GM15510 (cell line): ENCODE measurements around the gene CTNNA2.

Experiments
- POLR2A ChIP-seq: IDR thresholded peaks from 3 replicates; pipeline ENCODE4 v1.6.1; 2011; ENCODE audit warnings: borderline replicate concordance; ENCODE audit not compliant: insufficient read length; ENCODE audit errors: extremely low read depth

Gene CTNNA2

DNA sequence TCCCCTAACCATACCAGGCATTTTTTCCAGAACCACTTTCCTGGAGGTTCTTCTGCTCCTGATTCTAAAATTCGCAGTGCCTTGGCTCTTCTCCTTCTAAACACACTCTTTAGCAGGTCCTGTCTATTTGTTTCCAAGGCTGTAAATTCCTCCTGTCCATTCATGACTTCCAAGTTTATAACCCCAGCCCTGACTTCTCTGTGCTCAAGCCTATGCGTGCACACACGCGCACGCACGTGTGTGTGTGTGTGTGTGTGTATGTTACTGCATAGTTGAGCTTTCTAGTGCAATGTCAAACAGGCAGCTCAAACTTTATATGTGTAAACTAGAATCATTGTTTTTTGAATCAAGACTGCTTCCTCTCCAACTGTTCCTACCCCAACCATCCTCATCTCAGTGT is 454.0 kb downstream of the CTNNA2 start:
- no peak for TF ChIP-seq POLR2A

DNA sequence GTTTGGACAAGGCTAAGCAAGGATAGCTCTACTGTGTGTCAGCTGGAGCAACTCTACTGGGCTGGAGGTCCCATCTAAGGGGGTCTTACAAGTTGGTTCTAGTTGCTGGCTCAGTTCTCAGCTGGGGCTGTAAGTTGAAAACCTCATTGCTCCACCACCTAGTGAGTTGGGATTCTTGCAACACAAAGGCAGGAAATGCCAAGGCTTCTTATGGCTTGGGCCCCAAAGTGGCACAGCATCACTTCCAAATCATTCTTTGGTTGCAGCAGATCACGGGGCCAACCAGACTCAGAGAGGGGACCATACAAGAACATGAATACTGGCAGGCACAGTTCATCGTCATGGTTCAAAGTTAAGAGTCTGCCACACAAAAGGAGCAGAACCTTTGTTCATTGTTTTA is 459.0 kb downstream of the CTNNA2 start:
- no peak for TF ChIP-seq POLR2A

DNA sequence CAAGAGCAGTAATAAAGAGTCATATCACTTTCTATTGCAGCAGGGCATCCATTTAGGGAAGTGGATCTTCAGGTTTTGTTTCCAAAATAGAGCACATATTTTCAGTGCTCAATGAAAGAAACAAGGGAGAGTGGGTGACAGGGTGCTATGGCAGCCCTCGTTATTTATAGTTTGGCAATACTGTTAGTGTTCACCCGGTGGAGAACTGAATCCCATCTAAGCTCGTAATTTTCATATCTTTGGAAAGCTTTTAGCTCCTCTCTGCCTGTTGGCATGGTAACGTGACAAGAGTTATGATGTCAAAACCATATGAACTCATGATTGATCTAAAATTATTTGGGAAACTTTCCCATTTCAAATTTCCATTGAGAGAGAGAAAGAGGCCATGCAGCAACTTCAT is 459.8 kb downstream of the CTNNA2 start:
- TF ChIP-seq POLR2A: no peak

DNA sequence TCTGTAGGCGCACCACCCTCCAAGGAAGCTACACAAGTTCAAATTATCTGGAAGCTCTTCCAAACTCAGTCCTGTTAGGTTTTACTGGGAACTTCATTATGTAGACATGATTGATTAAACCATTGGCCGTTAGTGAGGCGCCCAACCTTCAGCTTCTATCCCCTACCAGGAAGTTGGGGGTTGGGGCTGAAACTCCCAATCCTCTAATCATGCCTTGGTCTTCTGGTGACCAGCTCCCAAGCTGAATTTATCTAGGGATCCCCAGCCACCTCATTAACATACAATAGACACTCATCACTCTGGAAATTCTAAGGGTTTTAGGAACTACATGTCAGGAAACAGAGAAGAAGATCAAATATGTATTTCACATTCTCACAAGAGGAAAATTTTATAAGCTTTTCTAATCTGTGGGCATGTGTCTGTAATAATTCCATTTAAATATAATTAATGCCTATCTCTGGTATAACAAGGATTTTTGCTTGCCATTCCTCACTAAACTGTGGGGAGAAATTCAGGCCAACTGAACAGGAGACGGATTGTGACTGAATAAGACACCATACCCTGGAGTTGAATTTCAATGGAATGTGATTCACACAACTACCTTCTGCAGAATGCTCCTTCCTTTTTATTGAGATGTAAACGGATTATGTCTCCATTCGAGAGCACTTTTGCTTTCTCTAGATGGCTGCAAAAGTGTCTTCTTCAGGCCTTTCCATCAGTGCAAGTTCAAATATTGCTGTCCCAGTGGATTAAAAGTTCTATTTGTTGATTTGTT is 463.1 kb downstream of the CTNNA2 start:
- TF ChIP-seq POLR2A: no peak

DNA sequence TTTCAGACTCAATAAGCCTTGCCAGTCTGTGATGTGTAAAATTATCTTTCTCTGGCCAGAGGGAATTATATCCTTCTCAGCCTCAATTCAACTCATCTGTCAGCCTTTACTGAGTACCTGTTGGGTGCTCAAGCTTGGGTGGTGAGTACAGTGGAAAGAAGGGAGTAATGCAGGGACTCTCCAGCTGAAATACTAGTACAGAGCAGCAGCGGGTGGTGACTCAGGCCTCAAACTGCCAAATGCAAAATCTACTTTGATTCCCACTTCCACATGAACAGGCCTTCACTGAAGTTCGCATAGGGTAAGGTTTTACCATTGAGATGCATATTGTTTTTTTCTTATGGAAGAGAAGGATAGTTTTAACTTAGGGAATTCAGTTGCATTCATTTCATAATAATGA is 464.9 kb downstream of the CTNNA2 start:
- no peak for TF ChIP-seq POLR2A

DNA sequence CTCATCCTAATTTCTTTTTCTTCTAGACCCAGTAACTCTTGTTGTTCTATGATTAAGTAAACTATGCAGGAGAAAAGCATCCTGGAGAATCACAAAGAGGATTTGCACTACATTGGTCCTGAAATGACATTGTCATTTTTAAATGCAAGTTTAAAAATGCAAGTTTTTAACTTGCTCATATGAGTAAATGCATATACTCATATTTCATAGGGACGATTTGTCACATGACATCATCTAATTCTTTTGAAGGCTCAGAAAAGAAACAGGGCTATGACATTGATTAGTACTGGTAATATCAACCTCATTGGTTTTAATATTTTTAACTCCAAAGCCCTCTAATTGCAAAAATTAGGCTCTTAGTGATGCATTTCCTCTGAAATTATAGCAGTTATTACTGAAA is 467.3 kb downstream of the CTNNA2 start:
- TF ChIP-seq POLR2A: no peak

DNA sequence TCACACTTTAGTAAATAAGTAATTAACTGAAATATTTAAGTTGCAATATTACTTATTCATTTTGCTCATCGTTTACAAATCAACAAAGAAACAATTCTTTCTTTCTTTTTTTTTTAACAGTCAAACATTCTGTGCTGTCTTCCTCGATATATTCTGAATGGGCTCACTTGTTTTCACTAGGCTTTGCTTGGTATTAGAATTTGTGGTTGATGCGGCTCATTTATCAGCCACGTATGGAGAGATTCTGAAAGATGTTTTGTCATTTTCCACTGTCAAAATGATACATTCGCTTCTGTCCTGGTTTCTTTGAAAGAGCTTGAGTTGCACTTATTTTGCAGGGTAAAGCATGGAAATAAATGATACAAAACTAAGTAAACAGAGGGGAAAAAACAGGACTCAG is 468.0 kb downstream of the CTNNA2 start:
- TF ChIP-seq POLR2A: no peak

DNA sequence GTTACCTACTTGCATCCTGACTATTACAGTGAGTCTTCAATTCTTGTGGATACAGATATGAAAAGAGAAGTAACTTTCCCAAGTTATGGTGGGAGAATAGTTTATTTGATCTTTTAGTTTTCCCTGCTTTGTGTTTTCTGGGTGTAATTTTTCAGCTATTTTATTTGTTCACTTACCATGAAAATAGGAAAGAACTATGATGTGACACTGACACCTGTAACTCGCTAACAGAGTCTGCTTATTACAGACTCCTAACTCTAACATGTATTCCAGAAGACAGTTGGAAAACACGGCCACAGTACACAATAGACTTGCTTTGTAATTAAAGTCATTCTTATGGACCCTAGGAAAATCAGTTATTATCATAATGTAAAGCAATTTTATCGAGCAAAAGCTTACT is 468.5 kb downstream of the CTNNA2 start:
- TF ChIP-seq POLR2A: no peak

DNA sequence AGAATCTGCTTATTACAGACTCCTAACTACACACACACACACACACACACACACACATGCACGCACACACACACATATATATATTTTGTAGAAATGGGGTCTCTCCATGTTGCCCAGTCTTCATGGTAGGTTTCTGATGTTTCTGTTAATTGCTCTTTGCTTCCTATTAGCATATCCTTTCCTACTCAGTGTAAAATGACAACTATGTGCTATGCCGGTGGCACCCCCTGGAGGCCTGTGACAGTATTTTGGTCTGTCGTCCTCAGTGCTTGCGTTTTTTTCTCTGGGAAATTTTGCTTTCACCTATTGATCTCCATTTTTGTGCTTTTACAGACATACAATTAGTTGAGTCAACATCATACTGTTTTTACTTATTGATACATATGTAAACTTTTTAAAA is 469.6 kb downstream of the CTNNA2 start:
- no peak for TF ChIP-seq POLR2A

DNA sequence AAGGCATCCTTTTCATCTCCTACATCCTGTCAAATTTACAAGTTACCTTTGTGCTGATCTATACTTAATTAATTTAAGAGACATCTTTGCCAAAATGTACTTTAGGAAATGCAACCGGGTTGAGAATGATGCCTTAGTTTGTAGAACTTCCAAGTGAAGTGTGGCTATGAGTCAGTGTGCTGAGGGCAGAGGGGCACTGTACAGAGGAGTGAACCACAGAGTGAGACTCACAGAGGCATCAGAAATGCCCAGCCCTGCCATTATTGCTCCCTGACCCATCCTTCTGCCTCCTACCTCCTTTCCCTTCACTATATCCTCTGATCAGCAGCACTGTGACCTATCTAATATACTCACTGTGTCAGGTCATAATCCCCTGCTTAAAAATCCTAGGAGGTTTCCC is 471.6 kb downstream of the CTNNA2 start:
- no peak for TF ChIP-seq POLR2A

DNA sequence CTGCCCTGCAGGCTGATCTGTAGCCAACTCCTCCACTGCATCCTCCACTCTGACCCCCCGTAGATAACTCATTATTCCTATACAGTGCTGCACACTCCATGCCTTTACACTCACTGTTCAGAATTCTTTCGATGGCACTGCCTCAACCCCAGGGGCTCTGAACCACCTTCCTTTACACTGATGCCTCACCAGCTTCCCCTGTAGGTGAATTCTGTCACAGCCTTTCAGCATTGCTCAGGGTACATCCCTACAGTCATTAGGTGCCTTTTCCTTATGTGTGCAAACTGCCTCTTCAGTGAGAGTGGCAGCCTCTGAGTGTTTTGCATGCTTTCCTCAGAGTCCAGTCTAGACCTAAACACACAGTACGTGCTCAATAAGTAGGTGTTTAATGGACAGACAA is 472.3 kb downstream of the CTNNA2 start:
- no peak for TF ChIP-seq POLR2A

DNA sequence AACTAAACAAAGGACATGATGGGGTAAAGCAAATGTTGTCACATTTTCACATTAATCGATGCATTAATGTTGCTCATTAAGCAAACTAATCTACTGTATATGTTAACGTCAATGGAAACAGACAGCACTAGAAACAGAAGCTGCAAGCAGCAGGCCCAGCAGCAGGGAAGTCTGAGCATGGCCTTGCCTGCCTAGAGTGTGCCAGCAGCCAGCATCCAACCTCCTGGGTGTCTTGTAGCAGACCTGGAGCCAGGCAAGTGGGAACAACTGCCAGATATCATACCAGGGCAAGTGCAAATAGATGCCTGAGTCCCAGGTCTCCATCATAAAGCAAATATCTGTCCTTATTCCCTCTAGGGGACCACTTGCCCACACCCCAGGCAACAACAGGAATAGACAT is 472.7 kb downstream of the CTNNA2 start:
- TF ChIP-seq POLR2A: no peak

DNA sequence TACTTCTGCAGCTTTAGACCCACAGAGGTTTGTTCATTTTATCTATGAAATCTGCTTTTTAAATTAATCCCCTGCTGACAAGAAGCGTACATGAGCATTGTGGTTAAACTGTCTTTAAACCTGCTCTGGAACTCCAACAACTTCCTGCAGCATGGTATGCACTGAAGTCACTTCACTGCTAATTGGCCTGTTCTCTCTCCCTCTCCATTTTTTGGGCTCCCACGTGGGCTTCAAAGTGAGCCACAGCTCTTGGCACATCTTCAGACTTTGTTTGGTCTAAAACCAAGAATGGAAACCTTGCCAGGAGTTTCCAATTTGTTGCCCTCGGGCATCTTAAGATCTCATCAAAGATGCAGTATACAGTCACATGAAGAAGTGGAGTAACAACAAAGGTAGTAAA is 480.3 kb downstream of the CTNNA2 start:
- no peak for TF ChIP-seq POLR2A

DNA sequence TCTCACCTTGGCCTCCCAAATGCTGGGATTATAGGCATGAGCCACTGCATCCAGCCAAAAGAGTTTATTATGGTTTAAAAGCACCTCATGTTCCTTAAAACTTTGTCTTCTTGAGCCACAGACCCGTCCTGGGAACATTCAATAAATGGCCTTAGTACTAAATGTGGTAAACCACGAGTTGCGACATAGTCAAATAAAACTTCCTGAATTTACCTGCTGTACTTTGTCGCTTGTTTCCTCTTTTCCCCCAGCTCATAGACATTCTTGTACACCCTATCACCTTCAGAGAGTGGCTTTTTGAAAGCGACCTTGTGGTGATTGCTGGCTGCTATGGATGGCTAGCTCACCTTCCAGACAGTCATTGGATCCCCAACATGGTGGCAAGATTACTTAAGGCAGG is 481.3 kb downstream of the CTNNA2 start:
- TF ChIP-seq POLR2A: no peak

DNA sequence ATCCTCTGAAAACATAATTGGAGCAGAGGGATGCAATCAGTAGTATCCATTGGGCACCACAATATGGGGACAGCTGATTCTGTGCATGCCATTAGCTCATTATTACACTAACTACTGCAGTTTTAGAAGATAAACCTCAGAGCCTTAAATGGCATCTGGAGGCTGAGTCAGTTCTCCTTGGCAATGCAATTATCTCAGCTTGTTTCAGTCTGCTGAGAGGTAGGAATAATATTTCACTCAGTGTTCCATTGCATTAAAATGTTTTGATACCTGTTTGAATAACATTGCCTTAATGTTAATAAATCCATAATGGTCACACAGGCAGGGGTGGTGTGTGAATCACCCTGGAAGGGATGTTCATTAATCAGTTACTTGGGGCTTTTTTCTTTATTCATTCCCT is 482.1 kb downstream of the CTNNA2 start:
- TF ChIP-seq POLR2A: no peak

DNA sequence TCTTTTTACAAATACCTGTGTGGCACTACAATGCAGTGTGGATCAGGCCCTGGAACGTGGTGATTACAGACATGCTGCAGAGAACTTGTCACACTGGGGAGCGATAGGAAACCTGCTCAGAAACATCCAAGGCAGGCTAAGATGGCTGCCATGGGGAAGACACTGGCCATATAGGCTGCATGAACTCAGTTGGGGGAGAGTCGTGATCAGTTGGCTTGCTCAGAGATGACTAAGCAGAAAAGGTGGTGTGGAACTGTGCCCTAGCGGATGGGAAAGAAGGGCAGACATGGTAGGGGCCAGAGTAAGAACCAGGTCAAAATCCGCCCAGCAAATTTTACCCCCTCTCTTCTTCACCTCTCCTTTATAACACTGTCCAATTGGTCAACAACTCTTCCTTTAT is 483.9 kb downstream of the CTNNA2 start:
- no peak for TF ChIP-seq POLR2A

DNA sequence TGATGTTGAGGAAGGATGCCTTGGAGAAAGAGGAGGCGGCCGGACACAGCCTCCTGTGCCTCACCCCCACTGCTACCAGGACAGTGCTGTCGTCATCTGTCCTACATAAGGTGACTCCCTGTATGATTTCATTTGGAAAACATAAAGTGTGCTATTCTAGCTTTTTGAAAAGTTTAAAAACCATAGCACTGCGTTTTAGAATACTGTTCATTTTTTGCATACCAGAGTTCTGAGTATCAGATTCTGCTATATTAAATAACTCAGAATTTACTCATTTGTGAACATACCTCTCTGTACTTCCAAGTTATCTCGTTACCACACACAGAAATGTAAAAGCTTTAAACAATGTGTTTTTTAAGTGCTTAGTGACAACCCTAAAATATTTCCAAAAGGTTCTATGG is 488.9 kb downstream of the CTNNA2 start:
- TF ChIP-seq POLR2A: no peak
